GM21447 (cell line): ENCODE measurements around the gene ZBTB7B.

Experiments
- ATAC-seq: cut with Tn5 transposase; IDR thresholded peaks from one replicate; pipeline ENCODE4 v1.9.1; 2021; ENCODE audit not compliant: unreplicated experiment

ZBTB7B gene

GRCh38 chr1:155003227-155003765, 694 bp downstream of the ZBTB7B start:
- ATAC-seq = no peak

- no peak for ATAC-seq
Observed at GRCh38 chr1:155003766-155004351, 1.3 kb downstream of the ZBTB7B start.

GRCh38 chr1:155004352-155005075, 1.9 kb downstream of the ZBTB7B start:
- ATAC-seq = no peak

GRCh38 chr1:155005076-155006011, 2.7 kb downstream of the ZBTB7B start:
- no peak for ATAC-seq

GRCh38 chr1:155006601-155007101, 4.0 kb downstream of the ZBTB7B start:
- ATAC-seq = no peak

- ATAC-seq = no peak
Observed at GRCh38 chr1:155007251-155007828, 4.7 kb downstream of the ZBTB7B start.

- ATAC-seq = no peak
Observed at GRCh38 chr1:155008015-155008941, 5.7 kb downstream of the ZBTB7B start.

GRCh38 chr1:155009221-155009711, 6.7 kb downstream of the ZBTB7B start:
- no peak for ATAC-seq

- ATAC-seq = no peak
Observed at GRCh38 chr1:155009742-155010141, 7.1 kb downstream of the ZBTB7B start.

GRCh38 chr1:155010211-155010918, 7.8 kb downstream of the ZBTB7B start:
- ATAC-seq = no peak

- no peak for ATAC-seq
Observed at GRCh38 chr1:155011004-155011416, 8.4 kb downstream of the ZBTB7B start.

GRCh38 chr1:155011437-155012025, 8.9 kb downstream of the ZBTB7B start:
- ATAC-seq = no peak

- ATAC-seq = no peak
Observed at GRCh38 chr1:155012026-155012546, 9.5 kb downstream of the ZBTB7B start.

- no peak for ATAC-seq
Observed at GRCh38 chr1:155012776-155013602, 10.4 kb downstream of the ZBTB7B start.

- ATAC-seq = no peak
Observed at GRCh38 chr1:155013632-155014031, 11.0 kb downstream of the ZBTB7B start.

GRCh38 chr1:155014709-155015508, 12.3 kb downstream of the ZBTB7B start:
- no peak for ATAC-seq
